Heart right ventricle (tissue), 16 donors: ENCODE data around the gene METTL15. TPM values are rescaled to one million over a fixed set of nuclear protein-coding genes. Genes with fewer than 3 reads are reported as not detected.

Experiments
- ATAC-seq, 8 donors: fragments of 200-7000 bp; cut with Tn5 transposase; one replicate each; pipeline ENCODE4 v1.9.1; 2020; ENCODE audit warnings: mild to moderate bottlenecking in 8 of 8, moderate library complexity in 8 of 8, moderate number of reproducible peaks in 1 of 8
- DNase-seq, 2 donors: peaks; one replicate each; pipeline ENCODE4 v3.0.0-alpha.2; 2020
- H3K27ac ChIP-seq, 10 donors: fragments of 200-600 bp; sonication (generic) in 2 of 10; one replicate each; pipeline versions ENCODE4 v1.5.0 to v1.8.0; 2020 to 2022; ENCODE audit warnings: mild to moderate bottlenecking in 3 of 10
- H3K27me3 ChIP-seq, 7 donors: fragments of 200-600 bp; one replicate each; pipeline ENCODE4 v1.8.0; 2021 to 2022; ENCODE audit warnings: mild to moderate bottlenecking in 2 of 7
- H3K36me3 ChIP-seq, 9 donors: fragments of 200-600 bp; sonication (generic) in 1 of 9; one replicate each; pipeline versions ENCODE4 v1.5.0 to v1.8.0; 2020 to 2022; ENCODE audit warnings: mild to moderate bottlenecking in 2 of 9
- H3K4me1 ChIP-seq, 9 donors: fragments of 200-600 bp; sonication (generic) in 1 of 9; one replicate each; pipeline versions ENCODE4 v1.5.0 to v1.8.0; 2020 to 2022; ENCODE audit warnings: mild to moderate bottlenecking in 4 of 9
- H3K4me3 ChIP-seq, 10 donors: fragments of 200-600 bp; sonication (generic) in 2 of 10; one replicate each; pipeline versions ENCODE4 v1.5.0 to v1.8.0; 2020 to 2022; ENCODE audit warnings: mild to moderate bottlenecking in 7 of 10, moderate library complexity in 2 of 10
- H3K9me3 ChIP-seq, 11 donors: fragments of 200-600 bp in 10 of 11; sonication (generic) in 2 of 11; one replicate each; pipeline versions ENCODE4 v1.5.0 to v1.8.0; 2013 to 2022; ENCODE audit warnings: mild to moderate bottlenecking in 2 of 11, control low read depth in 1 of 11, moderate library complexity in 1 of 11
- WGBS, 2 donors: extraction: QIAGEN DNeasy Blood & Tissue Kit; methylation state at CpG; one replicate each; pipeline ENCODE4 v1.1.7; 2013; ENCODE audit warnings: inconsistent platforms in 1 of 2; 5-methylcytosine and 5-hydroxymethylcytosine counted together
- intact Hi-C, 10 donors: fragments of 100-400 bp; cut with DNase I; formaldehyde crosslinking; loops; one replicate each; pipeline versions ENCODE4 v1.11.1 to v1.14.2; 2022
- long read RNA-seq, 3 donors: library from polyadenylated mRNA; unstranded; transcript quantifications; one replicate each; pipeline ENCODE4 v2.0.0, GENCODE V29; 2020 to 2021
- polyA plus RNA-seq, 2 donors: library from polyadenylated mRNA; stranded (reverse); fragments of 200-250 nt; gene quantifications; one replicate each; pipeline ENCODE4 v1.2.3, GENCODE V29; 2013
- total RNA-seq, 10 donors: library from RNA; stranded (reverse); fragmentation: NEBNext Ultra II Directional in 3 of 10; extraction: Animal tissue kit (Norgen Biotek cat#: 25700) in 3 of 10; gene quantifications; one replicate each; pipeline versions ENCODE4 v1.2.1 to v1.2.4, GENCODE V29; 2021 to 2023
- TF ChIP-seq, protein P1 (sequence below), 9 donors: fragments of 200-600 bp; sonication (generic) in 2 of 9; IDR thresholded peaks; one replicate each; pipeline versions ENCODE4 v1.5.0 to v1.8.0; 2021 to 2022; ENCODE audit warnings: antibody characterized with exemption in 9 of 9, mild to moderate bottlenecking in 5 of 9, moderate library complexity in 1 of 9
- donor health status: Arrhythmogenic right ventricular cardiomyopathy.
- donor health status: ischemic (EF 13 %, LVEDD 7.1; RV severe dilation, severe dysfunction).
- donor health status: healthy with polysubstance abuse.
- donor health status: DM: no; HTN: yes; CAD: no.
- donor health status: DM: no; HTN: no; CAD: no.
- donor health status: ischemic (EF 25% LVEDD 6.9; RV normal size, moderate dysfunction).
- donor health status: ischemic (EF 25% LVEDD 5.7; RV mildly dilated, moderate dysfunction).
- donor health status: healthy.
- donor health status: DM: yes; HTN: yes; CAD: no.
- donor health status: Ischemic cardiomyopathy.
- donor health status: ischemic (EF 35%, LVEDD 5.7; RV mildly dilated, moderate dysfunction).
- donor health status: nonischemic (EF 11% LVEDD 7.7; RV severe dilation, severe dysfunction).
- donor health status: DM: yes; HTN: yes; CAD: no.
- donor health status: PGD.
- donor health status: ischemic (EF 29% LVEDD 5.4; RV normal size, mild dysfunction).
- donor health status: nonischemic (EF 23%, LVEDD 6.1; RV moderate dilation, normal function).

Gene METTL15, protein sequence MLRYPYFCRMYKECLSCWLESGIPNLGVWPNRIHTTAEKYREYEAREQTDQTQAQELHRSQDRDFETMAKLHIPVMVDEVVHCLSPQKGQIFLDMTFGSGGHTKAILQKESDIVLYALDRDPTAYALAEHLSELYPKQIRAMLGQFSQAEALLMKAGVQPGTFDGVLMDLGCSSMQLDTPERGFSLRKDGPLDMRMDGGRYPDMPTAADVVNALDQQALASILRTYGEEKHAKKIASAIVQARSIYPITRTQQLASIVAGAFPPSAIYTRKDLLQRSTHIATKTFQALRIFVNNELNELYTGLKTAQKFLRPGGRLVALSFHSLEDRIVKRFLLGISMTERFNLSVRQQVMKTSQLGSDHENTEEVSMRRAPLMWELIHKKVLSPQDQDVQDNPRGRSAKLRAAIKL
- total RNA-seq (10 to 100 TPM in 9 of 10 donors, 1 to 10 TPM in 1; 8.9 to 13.6 (median 11.9) TPM), polyA plus RNA-seq (1 to 10 TPM; 4.7 to 6.1 TPM)
- long read RNA-seq, donor 1, full-length matches to known transcripts: 4 of 20 reads
- long read RNA-seq, donor 1, partial matches to known transcripts: 12 of 20 reads
- long read RNA-seq, donor 1, other reads (novel, unspliced or antisense): 4 of 20 reads
- long read RNA-seq, donor 2, full-length matches to known transcripts: 2 of 22 reads
- long read RNA-seq, donor 2, partial matches to known transcripts: 13 of 22 reads
- long read RNA-seq, donor 2, other reads (novel, unspliced or antisense): 7 of 22 reads
- long read RNA-seq, donor 3, full-length matches to known transcripts: 11 of 58 reads
- long read RNA-seq, donor 3, partial matches to known transcripts: 34 of 58 reads
- long read RNA-seq, donor 3, other reads (novel, unspliced or antisense): 13 of 58 reads

DNA sequence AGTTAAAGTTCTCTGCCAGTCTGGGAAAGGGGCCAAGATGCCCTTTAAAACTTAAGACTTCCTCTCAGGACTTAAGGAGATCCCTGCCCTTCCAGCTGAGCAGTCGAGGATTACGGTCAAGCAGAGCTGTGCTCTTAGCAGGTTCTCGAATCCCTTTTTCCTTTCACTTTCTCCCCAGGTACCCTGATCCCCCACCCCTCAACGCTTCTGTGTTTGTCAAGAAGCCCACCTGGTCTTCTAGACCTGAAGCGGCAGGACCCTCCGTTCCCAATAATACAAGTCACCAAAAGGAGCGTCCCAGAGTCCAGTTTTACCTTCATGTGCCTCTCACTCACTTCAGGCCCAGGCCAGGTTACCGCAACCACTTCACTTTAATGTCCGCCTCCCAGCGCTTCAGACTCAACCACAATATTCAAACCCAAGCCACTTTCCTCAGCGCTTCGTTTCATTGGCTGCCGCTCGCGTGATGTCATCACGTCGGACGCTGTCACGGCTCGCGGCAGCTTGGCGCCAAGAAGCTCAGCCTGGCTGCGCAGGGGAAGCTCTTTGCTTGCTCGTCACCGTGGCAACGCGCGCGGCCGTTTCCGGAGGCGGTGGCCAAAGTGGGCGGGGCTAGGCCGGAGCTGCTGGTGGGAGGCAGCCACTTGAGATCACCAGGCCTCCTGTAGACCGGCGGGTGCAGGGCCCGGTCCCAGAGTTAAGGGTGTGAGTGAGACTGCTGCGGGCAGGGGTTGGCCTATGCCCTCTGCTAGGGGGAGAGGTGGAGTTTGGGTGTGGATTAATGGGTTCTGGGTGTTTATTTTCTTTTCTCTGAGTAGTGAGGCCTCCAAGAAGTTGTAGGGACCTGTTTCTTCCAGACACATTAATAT is at the start of gene METTL15, which contains the start of gene KIF18A:
METTL15 (plus strand) TSS at position 639 of the 869 bp plus-strand sequence. CDS start 4,947 bp downstream, outside the sequence.
KIF18A (minus strand) TSS at position 407 of the 869 bp plus-strand sequence. CDS start 10,209 bp downstream, outside the sequence.
- DNase-seq: peak; percentile 100
- intact Hi-C loops: loop anchor here in 4 of 10 donors (5.0 to 10.0 kb wide), 4 partner anchors 233 to 593 kb away; partner anchors contain the start of gene BDNF (in 2 of the 4)
- 0% methylated on average over 38 of the region's 38 CpGs for WGBS, 2 donors

DNA sequence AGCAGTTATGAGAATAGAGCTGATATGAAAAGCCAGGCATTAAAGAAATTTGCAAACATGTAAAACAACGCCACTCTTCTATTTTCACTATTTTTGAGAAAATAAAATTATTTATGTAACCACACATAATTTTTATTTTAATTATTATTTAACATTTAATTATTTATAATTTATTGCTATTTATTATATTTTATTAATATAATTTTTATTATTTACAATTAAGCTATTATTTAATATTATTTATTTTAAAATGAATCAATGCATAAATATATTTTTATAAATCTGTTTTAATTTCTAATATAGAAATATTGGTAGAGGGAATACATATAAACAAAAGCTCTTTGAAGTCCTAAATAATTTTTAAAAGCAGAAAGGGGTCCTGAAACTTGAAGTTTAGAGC is 36.9 kb upstream of the METTL15 start:
- peaks cover 0 to 8% (median 0%) of the 10 kb centered on the region in 9 donors for H3K4me1 ChIP-seq
- peaks cover 0 to 3% (median 0%) of the 10 kb centered on the region in 9 donors for H3K36me3 ChIP-seq
- no peak for ATAC-seq
- no peaks in the 10 kb centered on the region for H3K27me3 ChIP-seq
- intact Hi-C loops: no loop called here
- TF ChIP-seq, protein P1, sequence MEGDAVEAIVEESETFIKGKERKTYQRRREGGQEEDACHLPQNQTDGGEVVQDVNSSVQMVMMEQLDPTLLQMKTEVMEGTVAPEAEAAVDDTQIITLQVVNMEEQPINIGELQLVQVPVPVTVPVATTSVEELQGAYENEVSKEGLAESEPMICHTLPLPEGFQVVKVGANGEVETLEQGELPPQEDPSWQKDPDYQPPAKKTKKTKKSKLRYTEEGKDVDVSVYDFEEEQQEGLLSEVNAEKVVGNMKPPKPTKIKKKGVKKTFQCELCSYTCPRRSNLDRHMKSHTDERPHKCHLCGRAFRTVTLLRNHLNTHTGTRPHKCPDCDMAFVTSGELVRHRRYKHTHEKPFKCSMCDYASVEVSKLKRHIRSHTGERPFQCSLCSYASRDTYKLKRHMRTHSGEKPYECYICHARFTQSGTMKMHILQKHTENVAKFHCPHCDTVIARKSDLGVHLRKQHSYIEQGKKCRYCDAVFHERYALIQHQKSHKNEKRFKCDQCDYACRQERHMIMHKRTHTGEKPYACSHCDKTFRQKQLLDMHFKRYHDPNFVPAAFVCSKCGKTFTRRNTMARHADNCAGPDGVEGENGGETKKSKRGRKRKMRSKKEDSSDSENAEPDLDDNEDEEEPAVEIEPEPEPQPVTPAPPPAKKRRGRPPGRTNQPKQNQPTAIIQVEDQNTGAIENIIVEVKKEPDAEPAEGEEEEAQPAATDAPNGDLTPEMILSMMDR (IDR thresholded peaks at IDR 0.05): no peak
- no peak for DNase-seq
- no peak overlapping the region for H3K4me3 ChIP-seq
- H3K27ac ChIP-seq: no peak overlapping the region
- 100% methylated on average over 1 of the region's 1 CpG for WGBS, 2 donors
- H3K9me3 ChIP-seq: no peaks in the 10 kb centered on the region

More for the DNA sequence above, at the start of gene METTL15, which contains the start of gene KIF18A:
- peak; percentile 99 to 100 (median 100) for ATAC-seq
- H3K4me3 ChIP-seq: peak within 1 kb of the TSS; percentile 36 to 74 (median 59)
- no peaks in the 10 kb centered on the region for H3K36me3 ChIP-seq
- peaks cover 0 to 45% (median 37%) of the 10 kb centered on the region in 9 donors for H3K4me1 ChIP-seq
- peak within 1 kb of the TSS in 9 of 10 donors; percentile 63 to 91 (median 80) for H3K27ac ChIP-seq
- no peaks in the 10 kb centered on the region for H3K9me3 ChIP-seq
- H3K27me3 ChIP-seq: no peaks in the 10 kb centered on the region
- TF ChIP-seq, protein P1 (IDR thresholded peaks at IDR 0.05): no peak

DNA sequence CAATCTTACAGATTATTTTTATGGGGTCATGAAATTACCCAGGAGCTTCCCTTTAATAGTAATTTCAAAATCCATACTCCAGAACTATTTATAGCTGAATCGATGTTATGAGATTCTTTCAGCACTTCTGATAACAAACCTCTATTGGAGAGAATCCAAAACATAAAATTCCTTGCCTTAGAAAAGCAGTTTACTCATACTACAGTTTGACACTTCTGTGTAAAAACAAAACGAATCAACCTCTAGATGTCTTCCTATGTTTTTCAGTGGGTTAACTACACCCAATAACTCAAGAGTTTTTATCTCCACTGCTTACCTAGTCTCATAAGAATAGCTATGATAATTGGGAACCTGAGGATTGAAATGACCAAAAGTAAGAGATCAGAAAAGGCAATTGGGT is 35.9 kb upstream of the METTL15 start:
- TF ChIP-seq, protein P1 (IDR thresholded peaks at IDR 0.05): no peak
- no peak for ATAC-seq
- 21 to 32% methylated on average over 2 of the region's 2 CpGs for WGBS, 2 donors
- Histone ChIP-seq H3K27ac (no peak overlapping the region), H3K27me3 (no peaks in the 10 kb centered on the region), H3K9me3 (no peaks in the 10 kb centered on the region), H3K36me3 (peaks cover 0 to 6% (median 0%) of the 10 kb centered on the region in 9 donors), H3K4me1 (peaks cover 0 to 8% (median 0%) of the 10 kb centered on the region in 9 donors), H3K4me3 (no peak overlapping the region)
- no peak for DNase-seq
- intact Hi-C loops: no loop called here
